GM21529 (cell line): ENCODE data around the gene CFAP20DC.
"Not testable (repeated sequence)": the region's sequence is repeated elsewhere in the genome, so short reads cannot be mapped to it uniquely, and the experiment has no call there.

ENCODE experiments used
- ATAC-seq: cut with Tn5 transposase; IDR thresholded peaks from one replicate; pipeline ENCODE4 v1.9.1; 2021; ENCODE audit not compliant: unreplicated experiment

CFAP20DC gene

GRCh38 chr3:58965865-58966264, 84.0 kb downstream of the CFAP20DC start:
- no peak for ATAC-seq

- no peak for ATAC-seq
These were observed 85.8 kb downstream of the CFAP20DC start for GRCh38 chr3:58963928-58964503.

- no peak for ATAC-seq
These were observed 87.0 kb downstream of the CFAP20DC start for GRCh38 chr3:58962816-58963215.

GRCh38 chr3:58962040-58962651, 87.7 kb downstream of the CFAP20DC start:
- no peak for ATAC-seq

- no peak for ATAC-seq
These were observed 94.5 kb downstream of the CFAP20DC start for GRCh38 chr3:58955308-58955707.

- no peak for ATAC-seq
These were observed 96.5 kb downstream of the CFAP20DC start for GRCh38 chr3:58953288-58953687.

- peak; percentile 52 for ATAC-seq
These were observed 97.5 kb downstream of the CFAP20DC start for GRCh38 chr3:58952128-58952917.

- no peak for ATAC-seq
These were observed 101.8 kb downstream of the CFAP20DC start for GRCh38 chr3:58948018-58948417.

- ATAC-seq = no peak
These were observed 103.0 kb downstream of the CFAP20DC start for GRCh38 chr3:58946875-58947274.

GRCh38 chr3:58938057-58938456, 111.8 kb downstream of the CFAP20DC start:
- no peak for ATAC-seq

GRCh38 chr3:58924578-58924977, 125.2 kb downstream of the CFAP20DC start:
- no peak for ATAC-seq

- no peak for ATAC-seq
These were observed 149.4 kb downstream of the CFAP20DC start for GRCh38 chr3:58900386-58900785.

GRCh38 chr3:58899953-58900298, 149.9 kb downstream of the CFAP20DC start:
- ATAC-seq = no peak

GRCh38 chr3:58899159-58899952, 150.5 kb downstream of the CFAP20DC start:
- peak; percentile 87 for ATAC-seq

GRCh38 chr3:58898513-58898912, 151.3 kb downstream of the CFAP20DC start:
- ATAC-seq = no peak

- ATAC-seq = no peak
These were observed 152.2 kb downstream of the CFAP20DC start for GRCh38 chr3:58897646-58898045.

GRCh38 chr3:58895678-58896077, 154.1 kb downstream of the CFAP20DC start:
- ATAC-seq = not testable (repeated sequence)

- ATAC-seq = not testable (repeated sequence)
These were observed 157.3 kb downstream of the CFAP20DC start for GRCh38 chr3:58892526-58892925.

GRCh38 chr3:58888087-58888486, 161.7 kb downstream of the CFAP20DC start:
- no peak for ATAC-seq

GRCh38 chr3:58884453-58884852, 165.4 kb downstream of the CFAP20DC start:
- no peak for ATAC-seq

- ATAC-seq = no peak
These were observed 169.6 kb downstream of the CFAP20DC start for GRCh38 chr3:58880182-58880581.
